ENCODE measurements around the gene TST. TPM values are rescaled to one million over a fixed set of nuclear protein-coding genes. Genes with fewer than 3 reads are reported as not detected.
A peak's percentile ranks its signal among the peaks of the same experiment; 100 is the strongest.

Gene TST
- 28.0 TPM for total RNA-seq (2013)
- polyA plus RNA-seq (10 to 100 TPM; 17.3 to 41.7 (median 34.5) TPM), polyA minus RNA-seq (16.8 and 24.3 TPM in 2 replicates), total RNA-seq (1.2 to 5.8 (median 4.4) reads per million in 11 experiments)

- Histone ChIP-seq H3K9me3 (replicated peaks in 1 of 2; ENCODE audit: control insufficient read depth in 1 of 2, insufficient read depth in 1 of 2, low read length in 2 of 2) (no peaks in the 10 kb centered on the region), H2AFZ (ENCODE audit: insufficient read depth, low read depth, low read length, poor library complexity, severe bottlenecking) (peak within 1 kb of the TSS; percentile 99), H3K79me2 (ENCODE audit: insufficient read depth, low read length) (peaks cover 34% of the 10 kb centered on the region), H3K4me2 (replicated peaks; ENCODE audit: extremely low read depth, low read length, poor library complexity, severe bottlenecking) (peak within 1 kb of the TSS; percentile 97), H4K20me1 (ENCODE audit: insufficient read depth, low read length) (peaks cover 28% of the 10 kb centered on the region), H3K36me3 (replicated peaks in 1 of 2; ENCODE audit: control insufficient read depth in 1 of 2, insufficient read depth in 2 of 2, low read length in 2 of 2) (peaks cover 2 to 14% of the 10 kb centered on the region in 2 donors), H3K27ac (ENCODE audit: low read depth in 1 of 2, low read length in 2 of 2) (peak within 1 kb of the TSS; percentile 23 to 84), H3K4me3 (replicated peaks in 1 of 3; ENCODE audit: low read depth in 2 of 3, low read length in 3 of 3) (peak within 1 kb of the TSS; percentile 76 to 96 (median 90)), H3K27me3 (ENCODE audit: control insufficient read depth in 2 of 2, insufficient read depth in 2 of 2, low read length in 2 of 2) (no peaks in the 10 kb centered on the region), H3K9ac (ENCODE audit: insufficient read depth, low read length, poor library complexity, severe bottlenecking) (peak within 1 kb of the TSS; percentile 84), H3K4me1 (ENCODE audit: control insufficient read depth in 1 of 2, insufficient read depth in 2 of 2, low read length in 2 of 2) (peaks cover 24 to 29% of the 10 kb centered on the region in 2 donors)
- Mint-ChIP-seq H3K36me3 (peaks cover 9 to 21% of the 10 kb centered on the region in 2 donors), H3K27me3 (ENCODE audit: low read depth in 3 of 3) (peaks cover 0 to 3% (median 1%) of the 10 kb centered on the region in 3 donors), H3K9me3 (no peaks in the 10 kb centered on the region), H3K4me1 (peaks cover 41% of the 10 kb centered on the region), H3K27ac (peak within 1 kb of the TSS; percentile 66 to 95 (median 87)), H3K4me3 (peak within 1 kb of the TSS; percentile 92 to 95)
- no peak for TF ChIP-seq CTCF (IDR thresholded peaks at IDR 0.05)
- under 1% methylated on average over 93 of the region's 107 CpGs for WGBS (ENCODE audit: insufficient coverage)
- intact Hi-C loops (cut with micrococcal nuclease): no loop called here
- peak; percentile 50 to 62 (median 56) for DNase-seq
These were observed at the start of gene TST, which contains the start of gene MPST for GRCh38 chr22:37019309-37020191. TSS of gene TST (minus strand) at chr22:37019447. CDS start at chr22:37018732, 715 bp downstream. TSS of gene MPST (plus strand) at chr22:37019742. CDS start at chr22:37019837, 95 bp downstream.

DNA sequence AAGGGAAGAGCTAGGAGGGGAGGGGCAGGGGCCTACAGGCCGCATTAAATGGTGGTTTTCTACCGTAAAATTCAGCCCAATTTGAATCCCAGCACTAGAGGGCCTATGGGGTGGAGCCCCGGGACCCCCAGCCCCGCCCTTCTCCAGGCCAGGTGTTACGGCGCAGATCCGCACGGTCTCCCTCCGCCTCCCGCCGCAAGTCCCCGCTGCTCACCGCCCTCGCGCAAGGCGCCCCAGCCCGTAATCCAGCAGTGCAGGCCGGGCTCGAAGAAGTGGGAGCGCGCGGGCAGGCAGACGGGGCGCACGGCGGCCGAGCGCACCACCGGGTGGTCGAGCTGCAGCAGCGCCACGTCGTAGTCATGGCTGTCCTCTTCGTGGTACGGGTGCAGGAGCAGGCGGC is 49.6 kb upstream of the TST start:
- H3K36me3 ChIP-seq (replicated peaks in 1 of 2; ENCODE audit: control insufficient read depth in 1 of 2, insufficient read depth in 2 of 2, low read length in 2 of 2): no peaks in the 10 kb centered on the region
- Mint-ChIP-seq H3K4me3 (peak overlapping the region in 1 of 2 donors; percentile 27), H3K27me3 (ENCODE audit: low read depth in 3 of 3) (peaks cover 22 to 38% (median 36%) of the 10 kb centered on the region in 3 donors), H3K36me3 (peaks cover 0 to 4% of the 10 kb centered on the region in 2 donors), H3K4me1 (no peaks in the 10 kb centered on the region), H3K27ac (no peak overlapping the region), H3K9me3 (peaks cover 0 to 5% (median 0%) of the 10 kb centered on the region in 7 donors)
- no peak overlapping the region for H3K4me2 ChIP-seq (replicated peaks; ENCODE audit: extremely low read depth, low read length, poor library complexity, severe bottlenecking)
- no peak overlapping the region for H3K27ac ChIP-seq (ENCODE audit: low read depth in 1 of 2, low read length in 2 of 2)
- H2AFZ ChIP-seq (ENCODE audit: insufficient read depth, low read depth, low read length, poor library complexity, severe bottlenecking): no peak overlapping the region
- no peaks in the 10 kb centered on the region for H3K9me3 ChIP-seq (replicated peaks in 1 of 2; ENCODE audit: control insufficient read depth in 1 of 2, insufficient read depth in 1 of 2, low read length in 2 of 2)
- no peak for TF ChIP-seq CTCF (IDR thresholded peaks at IDR 0.05)
- no peak overlapping the region for H3K9ac ChIP-seq (ENCODE audit: insufficient read depth, low read length, poor library complexity, severe bottlenecking)
- no peaks in the 10 kb centered on the region for H3K79me2 ChIP-seq (ENCODE audit: insufficient read depth, low read length)
- H3K4me3 ChIP-seq (replicated peaks in 1 of 3; ENCODE audit: low read depth in 2 of 3, low read length in 3 of 3): no peak overlapping the region
- intact Hi-C loops (cut with micrococcal nuclease): no loop called here
- H3K4me1 ChIP-seq (ENCODE audit: control insufficient read depth in 1 of 2, insufficient read depth in 2 of 2, low read length in 2 of 2): no peaks in the 10 kb centered on the region
- H4K20me1 ChIP-seq (ENCODE audit: insufficient read depth, low read length): no peaks in the 10 kb centered on the region
- DNase-seq: no peak
- WGBS (ENCODE audit: insufficient coverage): 5% methylated on average over 35 of the region's 36 CpGs
- H3K27me3 ChIP-seq (ENCODE audit: control insufficient read depth in 2 of 2, insufficient read depth in 2 of 2, low read length in 2 of 2): peaks cover 10 to 36% of the 10 kb centered on the region in 2 donors

Measured in CD14-positive monocyte (primary cell).